Astrocyte of the spinal cord (primary cell): Measurements from ENCODE around the gene PRKAR2B.
"Not testable (repeated sequence)": the region's sequence is repeated elsewhere in the genome, so short reads cannot be mapped to it uniquely, and the experiment has no call there.

Experiments
- DNase-seq: peaks from one replicate; pipeline ENCODE4 v3.0.0; 2011; ENCODE audit warnings: low read depth, low spot score
- H3K4me3 ChIP-seq: 2 replicates; pipeline ENCODE4 v1.5.1; 2011; ENCODE audit warnings: low read depth, mild to moderate bottlenecking, low read length, moderate library complexity
- in situ Hi-C: cut with HindIII; loops from 2 replicates; pipeline ENCODE4 v1.10.0; 2017; ENCODE audit warnings: low sequenced_read_pairs
- TF ChIP-seq, protein P1 (sequence below): IDR thresholded peaks from 2 replicates; pipeline ENCODE4 v1.5.1; 2012; ENCODE audit warnings: low read depth, mild to moderate bottlenecking, low read length, inconsistent platforms

The PRKAR2B gene

DNA sequence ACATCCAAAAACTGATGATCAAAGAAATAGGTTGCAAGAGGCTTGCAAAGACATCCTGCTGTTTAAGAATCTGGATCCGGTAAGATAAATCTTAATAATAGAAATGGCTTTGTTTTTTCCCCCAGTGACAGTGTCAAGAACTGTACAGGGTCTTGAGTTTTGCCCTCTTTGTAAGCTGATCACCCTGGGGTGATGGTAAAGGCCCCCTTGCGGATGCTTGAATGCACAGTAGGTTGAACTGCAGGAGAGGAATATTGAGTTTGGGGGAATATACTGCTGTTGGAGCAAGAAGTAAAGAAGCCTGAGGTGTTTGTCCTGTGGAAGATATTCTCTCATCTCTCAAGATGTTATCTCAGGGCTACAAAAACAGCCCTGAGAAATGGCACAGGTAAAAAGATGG lies 83.7 kb downstream of the PRKAR2B start:
- TF ChIP-seq, protein P1, sequence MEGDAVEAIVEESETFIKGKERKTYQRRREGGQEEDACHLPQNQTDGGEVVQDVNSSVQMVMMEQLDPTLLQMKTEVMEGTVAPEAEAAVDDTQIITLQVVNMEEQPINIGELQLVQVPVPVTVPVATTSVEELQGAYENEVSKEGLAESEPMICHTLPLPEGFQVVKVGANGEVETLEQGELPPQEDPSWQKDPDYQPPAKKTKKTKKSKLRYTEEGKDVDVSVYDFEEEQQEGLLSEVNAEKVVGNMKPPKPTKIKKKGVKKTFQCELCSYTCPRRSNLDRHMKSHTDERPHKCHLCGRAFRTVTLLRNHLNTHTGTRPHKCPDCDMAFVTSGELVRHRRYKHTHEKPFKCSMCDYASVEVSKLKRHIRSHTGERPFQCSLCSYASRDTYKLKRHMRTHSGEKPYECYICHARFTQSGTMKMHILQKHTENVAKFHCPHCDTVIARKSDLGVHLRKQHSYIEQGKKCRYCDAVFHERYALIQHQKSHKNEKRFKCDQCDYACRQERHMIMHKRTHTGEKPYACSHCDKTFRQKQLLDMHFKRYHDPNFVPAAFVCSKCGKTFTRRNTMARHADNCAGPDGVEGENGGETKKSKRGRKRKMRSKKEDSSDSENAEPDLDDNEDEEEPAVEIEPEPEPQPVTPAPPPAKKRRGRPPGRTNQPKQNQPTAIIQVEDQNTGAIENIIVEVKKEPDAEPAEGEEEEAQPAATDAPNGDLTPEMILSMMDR: no peak
- in situ Hi-C loops: no loop called here
- DNase-seq: no peak
- no peak overlapping the region for H3K4me3 ChIP-seq

DNA sequence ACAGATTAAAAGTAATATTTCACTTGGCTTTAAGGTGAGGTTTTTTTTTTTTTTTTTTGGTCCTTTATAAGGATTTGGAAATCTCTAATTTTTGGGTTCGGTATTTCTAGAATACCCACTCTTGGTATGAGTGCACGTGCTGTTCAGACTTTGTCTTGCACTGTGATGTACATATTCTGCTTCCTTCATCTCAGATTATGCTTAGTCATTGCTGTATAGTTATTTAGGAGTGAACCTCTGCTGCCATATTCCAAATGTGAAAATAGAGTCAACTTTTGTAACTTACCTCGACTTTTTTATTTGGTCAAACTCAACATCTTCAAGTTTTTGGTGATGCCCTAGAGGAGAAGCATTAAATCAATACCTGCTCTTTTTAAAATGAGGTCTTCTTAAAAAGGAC lies 84.2 kb downstream of the PRKAR2B start:
- H3K4me3 ChIP-seq: no peak overlapping the region
- in situ Hi-C loops: no loop called here
- no peak for DNase-seq
- TF ChIP-seq, protein P1: no peak

DNA sequence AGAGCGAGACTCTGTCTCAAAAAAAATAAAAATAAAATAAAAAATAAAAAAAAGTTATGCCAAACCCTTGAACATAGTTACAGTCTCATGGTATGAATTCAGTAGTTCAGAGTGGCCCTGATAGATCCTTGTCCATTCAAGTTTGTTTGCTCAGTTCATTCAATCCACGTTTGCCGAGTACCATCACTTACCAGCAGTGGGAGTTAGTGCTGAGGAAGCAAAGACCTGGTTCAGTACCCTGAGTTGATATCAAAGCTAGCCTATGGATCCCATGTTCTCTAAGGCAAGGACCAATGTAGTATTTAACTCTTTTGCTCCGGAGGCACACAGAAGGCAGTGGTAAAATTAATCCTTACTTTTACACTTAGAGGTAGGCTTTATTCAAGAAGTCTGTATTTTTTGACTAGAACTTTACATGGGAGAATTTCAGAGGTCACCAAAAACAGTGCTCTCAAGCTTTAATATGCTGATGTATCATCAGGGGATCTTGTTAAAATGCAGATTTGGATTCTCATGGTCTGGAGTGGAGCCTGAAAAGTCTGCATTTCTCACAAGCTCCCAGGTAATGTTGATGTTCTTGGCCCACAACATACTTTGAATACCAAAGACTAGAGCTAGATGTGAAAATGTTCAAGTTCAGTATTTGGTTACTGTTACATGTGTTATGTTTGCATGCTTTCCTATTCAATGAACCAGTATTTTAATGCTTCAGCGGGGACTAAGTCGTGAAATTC lies 86.1 kb downstream of the PRKAR2B start:
- H3K4me3 ChIP-seq: no peak overlapping the region
- DNase-seq: peak; percentile 12
- in situ Hi-C loops: no loop called here
- TF ChIP-seq, protein P1: peak; percentile 34

DNA sequence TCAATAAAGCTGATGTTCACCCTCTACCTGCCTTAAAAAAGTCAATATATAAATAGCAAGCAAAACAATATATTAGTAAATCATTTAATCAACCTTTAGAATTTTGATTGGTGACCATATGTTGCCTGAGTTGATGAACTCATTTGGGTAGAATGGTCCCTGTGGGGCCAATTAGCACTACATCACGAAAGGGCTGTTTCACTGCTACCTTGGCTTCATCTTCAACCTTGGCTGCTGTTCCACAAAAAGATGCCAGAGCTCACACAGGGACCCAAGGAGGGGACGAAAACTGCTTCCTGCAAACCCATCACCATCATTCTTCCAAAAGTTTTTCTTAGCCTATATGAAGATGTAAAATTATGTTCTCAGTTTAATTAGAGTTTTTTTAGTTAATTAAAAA lies 88.9 kb downstream of the PRKAR2B start:
- in situ Hi-C loops: no loop called here
- no peak overlapping the region for H3K4me3 ChIP-seq
- TF ChIP-seq, protein P1: no peak
- DNase-seq: no peak

DNA sequence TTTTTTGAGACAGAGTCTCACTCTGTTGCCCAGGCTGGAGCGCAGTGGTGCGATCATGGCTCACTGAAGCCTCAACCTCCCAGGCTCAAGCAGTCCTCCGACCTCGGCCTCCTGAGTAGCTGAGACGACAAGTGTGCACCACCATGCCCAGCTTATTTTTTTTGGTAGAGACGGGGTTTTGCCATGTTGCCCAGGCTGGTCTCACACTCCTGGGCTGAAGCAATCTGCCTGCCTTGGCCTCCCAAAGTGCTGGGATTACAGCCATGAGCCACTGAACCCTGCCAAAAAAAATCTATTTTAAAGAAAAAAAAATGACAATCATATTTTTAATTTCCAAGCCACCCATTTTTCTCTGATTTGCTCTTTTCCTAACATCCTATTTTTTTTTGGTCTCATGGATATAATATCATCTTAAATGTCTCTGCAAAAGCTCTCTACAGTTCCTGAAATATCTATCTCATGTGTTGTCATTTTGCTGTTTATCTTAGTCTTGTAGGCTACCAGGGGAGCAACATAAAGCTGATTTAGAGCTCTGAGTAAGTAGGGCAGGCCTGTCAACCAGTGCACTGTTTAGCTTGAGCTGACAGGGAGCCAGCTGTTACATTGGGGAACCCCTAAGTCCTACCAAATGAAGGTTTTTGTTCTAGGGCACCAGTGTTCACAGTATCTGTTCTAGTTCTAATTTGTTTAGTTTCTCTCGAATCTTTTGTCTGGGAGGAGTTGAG lies 94.4 kb downstream of the PRKAR2B start:
- DNase-seq: peak; percentile 22
- no peak overlapping the region for H3K4me3 ChIP-seq
- TF ChIP-seq, protein P1: no peak
- in situ Hi-C loops: no loop called here

DNA sequence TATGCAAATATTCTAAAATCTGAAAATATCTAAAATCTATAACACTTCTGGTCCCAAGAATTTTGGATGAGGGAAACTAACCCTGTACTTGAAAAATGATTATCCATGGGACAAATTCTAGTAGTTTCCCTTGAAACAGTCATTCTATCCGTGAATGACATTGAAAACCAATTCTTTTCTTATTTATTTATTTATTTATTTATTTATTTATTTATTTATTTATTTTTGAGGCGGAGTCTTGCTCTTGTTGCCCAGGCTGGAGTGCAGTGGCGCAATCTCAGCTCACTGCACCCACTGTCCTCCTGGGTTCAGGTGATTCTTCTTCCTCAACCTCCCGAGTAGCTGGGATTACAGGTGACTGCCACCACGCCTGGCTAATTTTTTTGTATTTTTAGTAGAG lies 99.4 kb downstream of the PRKAR2B start:
- H3K4me3 ChIP-seq: not testable (repeated sequence)

More for the DNA sequence above, 99.4 kb downstream of the PRKAR2B start:
- in situ Hi-C loops, DNase-seq: not testable (repeated sequence)
